GM12875 (cell line): ENCODE results near the gene NPS.

Source experiments
- H3K4me3 ChIP-seq: one replicate; pipeline ENCODE4 v1.5.1; 2011; ENCODE audit warnings: low read depth, low read length, control low read depth
- TF ChIP-seq, protein P1 (sequence below): IDR thresholded peaks from 2 replicates; pipeline ENCODE4 v1.5.1; 2011; ENCODE audit warnings: low read depth, mild to moderate bottlenecking, control low read depth, inconsistent platforms, low read length, moderate library complexity, borderline replicate concordance; ENCODE audit not compliant: insufficient read depth

NPS gene

DNA sequence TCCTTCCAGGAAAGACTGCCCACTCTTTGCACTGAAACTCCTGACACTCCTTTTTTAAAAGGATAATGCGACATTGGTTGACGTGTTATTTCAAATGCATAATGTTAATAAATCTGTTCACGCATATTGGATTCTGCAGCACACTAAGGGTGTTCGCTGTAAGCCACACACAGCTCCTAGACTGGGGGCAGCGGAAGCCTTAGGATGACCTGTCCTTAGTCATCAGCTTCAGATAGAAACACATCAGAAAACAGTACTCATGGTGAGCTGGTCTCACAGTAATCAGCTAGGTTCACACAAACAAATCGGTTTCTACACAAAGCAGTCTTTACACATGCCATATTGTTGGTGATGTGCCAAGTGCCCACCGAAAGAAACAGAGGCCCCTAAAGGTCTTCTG, 4.3 kb downstream of the NPS start:
- TF ChIP-seq, protein P1, sequence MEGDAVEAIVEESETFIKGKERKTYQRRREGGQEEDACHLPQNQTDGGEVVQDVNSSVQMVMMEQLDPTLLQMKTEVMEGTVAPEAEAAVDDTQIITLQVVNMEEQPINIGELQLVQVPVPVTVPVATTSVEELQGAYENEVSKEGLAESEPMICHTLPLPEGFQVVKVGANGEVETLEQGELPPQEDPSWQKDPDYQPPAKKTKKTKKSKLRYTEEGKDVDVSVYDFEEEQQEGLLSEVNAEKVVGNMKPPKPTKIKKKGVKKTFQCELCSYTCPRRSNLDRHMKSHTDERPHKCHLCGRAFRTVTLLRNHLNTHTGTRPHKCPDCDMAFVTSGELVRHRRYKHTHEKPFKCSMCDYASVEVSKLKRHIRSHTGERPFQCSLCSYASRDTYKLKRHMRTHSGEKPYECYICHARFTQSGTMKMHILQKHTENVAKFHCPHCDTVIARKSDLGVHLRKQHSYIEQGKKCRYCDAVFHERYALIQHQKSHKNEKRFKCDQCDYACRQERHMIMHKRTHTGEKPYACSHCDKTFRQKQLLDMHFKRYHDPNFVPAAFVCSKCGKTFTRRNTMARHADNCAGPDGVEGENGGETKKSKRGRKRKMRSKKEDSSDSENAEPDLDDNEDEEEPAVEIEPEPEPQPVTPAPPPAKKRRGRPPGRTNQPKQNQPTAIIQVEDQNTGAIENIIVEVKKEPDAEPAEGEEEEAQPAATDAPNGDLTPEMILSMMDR = no peak
- no peak overlapping the region for H3K4me3 ChIP-seq

DNA sequence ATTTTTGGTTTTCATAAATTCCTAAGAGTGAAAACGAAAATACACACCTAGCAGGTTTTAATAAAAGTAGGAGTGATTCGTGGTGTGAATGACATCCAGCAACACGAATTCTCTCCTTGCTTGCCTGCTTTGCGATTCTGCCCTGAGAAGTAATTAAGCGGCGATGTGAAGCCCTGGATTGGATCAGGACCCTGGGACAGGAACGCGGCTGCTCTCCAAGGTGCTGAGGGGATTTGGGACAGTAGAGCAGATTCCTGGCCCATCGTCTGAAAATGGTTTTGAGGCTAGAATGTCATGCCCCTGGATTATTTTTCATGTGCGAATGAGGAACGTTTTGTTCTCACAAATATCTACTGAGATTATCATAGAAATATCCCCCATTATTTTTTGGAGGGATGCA, 7.8 kb downstream of the NPS start:
- H3K4me3 ChIP-seq = no peak overlapping the region
- TF ChIP-seq, protein P1 = no peak

DNA sequence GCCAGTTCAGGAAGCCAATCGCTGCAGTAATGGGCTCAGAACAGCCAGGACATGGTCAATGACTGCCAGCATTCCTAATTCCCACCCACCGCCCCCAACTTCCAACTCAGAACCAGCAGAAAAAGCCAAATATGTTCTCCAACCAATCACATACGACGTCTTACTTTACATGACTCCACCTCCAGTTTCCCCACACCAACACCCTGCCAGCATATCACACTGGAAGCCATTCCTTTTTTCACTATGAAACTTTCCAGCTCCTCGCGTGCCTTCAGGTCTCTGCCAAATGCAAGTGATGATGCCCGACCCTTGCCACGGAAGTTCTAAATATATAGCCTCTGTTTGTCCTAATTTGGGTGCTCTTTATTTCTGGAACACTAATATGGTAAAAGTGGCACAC, 12.5 kb downstream of the NPS start:
- TF ChIP-seq, protein P1 = no peak
- no peak overlapping the region for H3K4me3 ChIP-seq

DNA sequence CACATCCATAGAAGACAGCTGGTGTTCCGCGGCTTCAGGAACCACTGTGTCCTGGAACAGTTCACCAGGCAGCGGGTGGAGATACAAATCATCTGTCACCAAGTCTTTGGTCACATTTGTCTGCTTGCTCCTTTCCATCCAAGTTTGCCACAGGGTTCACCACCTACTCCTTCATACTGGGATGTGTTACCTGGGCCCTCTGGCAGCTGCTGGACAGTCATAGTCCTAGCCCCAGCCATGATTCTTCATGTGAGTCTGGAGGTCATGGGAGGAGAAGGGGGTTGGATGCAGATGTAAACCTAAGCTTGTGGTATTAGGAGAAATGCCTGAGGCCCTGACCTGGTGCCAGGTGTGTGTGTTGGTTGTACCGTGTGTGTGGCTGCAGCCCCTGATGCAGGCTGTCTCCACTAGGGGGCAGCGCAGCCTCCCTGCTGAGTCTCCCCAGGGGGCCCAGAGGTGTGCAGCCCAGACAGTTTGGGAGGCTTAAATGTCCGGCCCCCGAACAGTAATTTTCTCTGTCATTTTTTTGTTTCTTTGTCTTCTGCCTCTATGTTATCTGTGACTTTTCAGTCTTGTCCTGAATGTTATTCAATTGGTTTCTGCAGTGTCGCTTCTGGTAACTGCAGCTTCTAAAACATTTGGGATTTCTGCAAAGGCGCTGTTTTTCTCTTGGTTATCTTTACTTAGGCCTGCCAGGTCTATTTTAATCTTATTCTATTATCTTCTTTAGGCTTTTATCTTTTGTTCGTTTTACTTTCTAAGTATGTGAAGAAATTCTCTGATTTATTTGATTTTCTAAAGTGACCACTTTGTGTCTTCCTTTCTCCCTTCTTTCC, 14.8 kb downstream of the NPS start:
- no peak overlapping the region for H3K4me3 ChIP-seq
- TF ChIP-seq, protein P1 = peak; percentile 80

DNA sequence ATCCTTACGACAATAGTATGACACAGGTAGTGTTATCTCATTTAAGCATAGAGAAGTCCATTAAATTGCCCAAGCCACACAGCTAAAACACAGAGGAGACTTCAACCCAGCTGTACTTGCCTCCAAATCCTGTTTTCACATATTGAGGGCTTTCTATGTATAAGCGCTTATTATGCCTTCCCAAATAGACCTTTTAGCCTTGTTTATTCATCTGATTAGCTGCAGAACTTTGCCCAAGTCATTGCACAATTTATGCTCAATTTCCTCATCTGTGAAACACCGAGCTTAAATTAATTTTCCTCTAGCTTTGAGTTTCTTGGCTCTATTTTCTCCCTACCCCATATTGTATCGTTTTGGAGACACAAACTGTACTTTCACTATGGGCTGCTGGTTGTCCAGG, 15.5 kb downstream of the NPS start:
- H3K4me3 ChIP-seq = no peak overlapping the region
- TF ChIP-seq, protein P1 = no peak

DNA sequence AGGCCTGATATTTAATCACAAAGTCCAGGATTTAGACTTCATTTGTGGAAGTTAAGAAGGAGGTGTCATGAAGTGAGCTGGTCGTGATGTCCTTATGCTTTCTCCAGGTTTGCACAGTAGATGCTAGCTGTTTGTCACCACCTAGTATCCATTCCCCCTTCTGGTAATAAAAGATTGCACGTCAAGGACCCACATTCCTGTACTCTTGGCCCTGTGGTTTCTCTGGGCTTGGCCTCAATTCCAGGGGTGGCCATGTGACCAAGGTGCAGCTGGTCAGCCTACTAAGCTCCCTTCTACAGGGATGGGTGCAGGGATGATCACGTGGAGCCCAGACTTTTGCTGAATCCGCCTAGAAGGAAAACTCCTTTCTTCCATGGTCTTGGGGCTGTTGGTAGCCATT, 16.5 kb downstream of the NPS start:
- TF ChIP-seq, protein P1 = no peak
- no peak overlapping the region for H3K4me3 ChIP-seq

DNA sequence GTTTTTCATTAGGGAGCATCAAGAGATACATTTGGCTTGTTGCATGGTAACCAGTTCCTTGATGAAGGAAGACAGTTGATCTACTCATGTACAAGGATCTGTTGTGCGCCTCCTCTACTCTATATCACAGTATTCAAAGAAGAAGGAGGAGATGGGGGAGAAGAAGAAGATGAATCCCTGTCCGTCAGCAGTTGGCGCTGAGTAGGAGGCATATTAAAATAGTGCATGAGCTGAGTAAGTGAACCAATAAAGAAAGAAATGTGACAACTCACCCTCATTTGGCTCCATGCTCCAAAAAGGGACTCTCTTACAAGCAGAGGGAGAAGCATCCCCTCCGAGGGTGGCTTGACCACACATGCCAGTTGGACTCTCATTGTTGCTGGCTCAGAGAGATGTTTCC, 20.1 kb downstream of the NPS start:
- TF ChIP-seq, protein P1 = no peak
- H3K4me3 ChIP-seq = no peak overlapping the region
